ENCODE data around the gene SIM1.

DNA sequence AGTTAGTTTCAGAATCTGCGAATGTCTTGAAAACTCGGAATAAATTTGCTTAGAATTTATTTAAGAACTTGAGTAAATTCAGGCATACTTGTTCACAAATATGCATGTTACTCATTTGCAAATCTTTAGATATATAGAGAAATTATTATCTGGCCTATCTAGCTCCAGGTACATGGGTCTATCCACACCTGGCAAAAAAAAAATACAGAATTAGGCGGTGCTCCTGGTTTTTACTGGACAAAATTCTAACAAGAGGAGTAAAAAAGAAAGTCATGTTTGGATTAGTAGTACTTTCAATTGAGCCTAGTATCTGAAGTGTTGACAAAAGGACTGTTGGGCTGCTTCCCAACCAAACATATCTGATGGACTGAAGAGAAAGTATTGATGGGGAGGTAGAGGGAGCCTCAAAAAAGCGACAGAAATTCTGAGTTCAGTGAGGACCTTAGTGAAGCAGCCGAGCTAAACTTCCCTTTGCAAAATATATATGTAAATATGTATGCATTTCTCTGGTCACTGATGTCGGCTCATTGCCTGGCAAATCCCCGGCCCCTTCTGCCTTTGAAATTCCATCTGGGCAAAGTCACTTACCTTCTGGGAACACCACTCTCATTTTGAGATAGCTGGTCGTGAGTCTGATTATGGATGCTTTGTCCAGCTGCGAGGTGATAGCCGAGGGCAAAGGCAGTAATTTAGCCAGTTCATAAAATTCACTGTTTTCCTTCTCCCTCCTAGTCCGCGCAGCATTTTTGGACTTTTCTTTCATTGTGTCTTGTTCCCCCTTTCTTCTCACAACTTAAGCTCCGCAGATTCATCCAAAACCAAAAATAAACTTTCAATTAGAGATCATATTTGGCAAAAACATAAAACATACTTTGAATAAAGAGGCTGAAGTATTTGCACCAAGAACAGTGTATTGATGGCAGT lies 1.8 kb downstream of the SIM1 start:
- TF ChIP-seq, protein P1, sequence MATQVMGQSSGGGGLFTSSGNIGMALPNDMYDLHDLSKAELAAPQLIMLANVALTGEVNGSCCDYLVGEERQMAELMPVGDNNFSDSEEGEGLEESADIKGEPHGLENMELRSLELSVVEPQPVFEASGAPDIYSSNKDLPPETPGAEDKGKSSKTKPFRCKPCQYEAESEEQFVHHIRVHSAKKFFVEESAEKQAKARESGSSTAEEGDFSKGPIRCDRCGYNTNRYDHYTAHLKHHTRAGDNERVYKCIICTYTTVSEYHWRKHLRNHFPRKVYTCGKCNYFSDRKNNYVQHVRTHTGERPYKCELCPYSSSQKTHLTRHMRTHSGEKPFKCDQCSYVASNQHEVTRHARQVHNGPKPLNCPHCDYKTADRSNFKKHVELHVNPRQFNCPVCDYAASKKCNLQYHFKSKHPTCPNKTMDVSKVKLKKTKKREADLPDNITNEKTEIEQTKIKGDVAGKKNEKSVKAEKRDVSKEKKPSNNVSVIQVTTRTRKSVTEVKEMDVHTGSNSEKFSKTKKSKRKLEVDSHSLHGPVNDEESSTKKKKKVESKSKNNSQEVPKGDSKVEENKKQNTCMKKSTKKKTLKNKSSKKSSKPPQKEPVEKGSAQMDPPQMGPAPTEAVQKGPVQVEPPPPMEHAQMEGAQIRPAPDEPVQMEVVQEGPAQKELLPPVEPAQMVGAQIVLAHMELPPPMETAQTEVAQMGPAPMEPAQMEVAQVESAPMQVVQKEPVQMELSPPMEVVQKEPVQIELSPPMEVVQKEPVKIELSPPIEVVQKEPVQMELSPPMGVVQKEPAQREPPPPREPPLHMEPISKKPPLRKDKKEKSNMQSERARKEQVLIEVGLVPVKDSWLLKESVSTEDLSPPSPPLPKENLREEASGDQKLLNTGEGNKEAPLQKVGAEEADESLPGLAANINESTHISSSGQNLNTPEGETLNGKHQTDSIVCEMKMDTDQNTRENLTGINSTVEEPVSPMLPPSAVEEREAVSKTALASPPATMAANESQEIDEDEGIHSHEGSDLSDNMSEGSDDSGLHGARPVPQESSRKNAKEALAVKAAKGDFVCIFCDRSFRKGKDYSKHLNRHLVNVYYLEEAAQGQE (IDR thresholded peaks at IDR 0.05): no peak
- TF ChIP-seq, protein P2, sequence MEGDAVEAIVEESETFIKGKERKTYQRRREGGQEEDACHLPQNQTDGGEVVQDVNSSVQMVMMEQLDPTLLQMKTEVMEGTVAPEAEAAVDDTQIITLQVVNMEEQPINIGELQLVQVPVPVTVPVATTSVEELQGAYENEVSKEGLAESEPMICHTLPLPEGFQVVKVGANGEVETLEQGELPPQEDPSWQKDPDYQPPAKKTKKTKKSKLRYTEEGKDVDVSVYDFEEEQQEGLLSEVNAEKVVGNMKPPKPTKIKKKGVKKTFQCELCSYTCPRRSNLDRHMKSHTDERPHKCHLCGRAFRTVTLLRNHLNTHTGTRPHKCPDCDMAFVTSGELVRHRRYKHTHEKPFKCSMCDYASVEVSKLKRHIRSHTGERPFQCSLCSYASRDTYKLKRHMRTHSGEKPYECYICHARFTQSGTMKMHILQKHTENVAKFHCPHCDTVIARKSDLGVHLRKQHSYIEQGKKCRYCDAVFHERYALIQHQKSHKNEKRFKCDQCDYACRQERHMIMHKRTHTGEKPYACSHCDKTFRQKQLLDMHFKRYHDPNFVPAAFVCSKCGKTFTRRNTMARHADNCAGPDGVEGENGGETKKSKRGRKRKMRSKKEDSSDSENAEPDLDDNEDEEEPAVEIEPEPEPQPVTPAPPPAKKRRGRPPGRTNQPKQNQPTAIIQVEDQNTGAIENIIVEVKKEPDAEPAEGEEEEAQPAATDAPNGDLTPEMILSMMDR (IDR thresholded peaks at IDR 0.05; ENCODE audit: low read depth, low read length, missing input control): no peak
- TF ChIP-seq, protein P3, sequence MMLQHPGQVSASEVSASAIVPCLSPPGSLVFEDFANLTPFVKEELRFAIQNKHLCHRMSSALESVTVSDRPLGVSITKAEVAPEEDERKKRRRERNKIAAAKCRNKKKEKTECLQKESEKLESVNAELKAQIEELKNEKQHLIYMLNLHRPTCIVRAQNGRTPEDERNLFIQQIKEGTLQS (IDR thresholded peaks at IDR 0.05): no peak
- TF ChIP-seq JUND (IDR thresholded peaks at IDR 0.05): no peak
- TF ChIP-seq, protein P4, sequence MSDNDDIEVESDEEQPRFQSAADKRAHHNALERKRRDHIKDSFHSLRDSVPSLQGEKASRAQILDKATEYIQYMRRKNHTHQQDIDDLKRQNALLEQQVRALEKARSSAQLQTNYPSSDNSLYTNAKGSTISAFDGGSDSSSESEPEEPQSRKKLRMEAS (IDR thresholded peaks at IDR 0.05): no peak

All from liver (tissue), 3 donors.